HG03025 (cell line): ENCODE results near the gene CRTAC1.
"Not testable (repeated sequence)": the region's sequence is repeated elsewhere in the genome, so short reads cannot be mapped to it uniquely, and the experiment has no call there.

ENCODE experiments used
- ATAC-seq: cut with Tn5 transposase; IDR thresholded peaks from one replicate; pipeline ENCODE4 v1.9.1; 2021; ENCODE audit warnings: mild to moderate bottlenecking, moderate library complexity; ENCODE audit not compliant: unreplicated experiment, low FRiP score

The CRTAC1 gene

GRCh38 chr10:97849687-97850402, 180.6 kb downstream of the CRTAC1 start, which contains the start of gene GOLGA7B:
TSS of gene GOLGA7B (plus strand) at chr10:97849843. CDS start at chr10:97850304, 461 bp downstream.
- no peak for ATAC-seq

- no peak for ATAC-seq
These were observed 181.2 kb downstream of the CRTAC1 start for GRCh38 chr10:97849103-97849686.

- no peak for ATAC-seq
These were observed 185.7 kb downstream of the CRTAC1 start for GRCh38 chr10:97844678-97845077.

- ATAC-seq: not testable (repeated sequence)
These were observed 186.4 kb downstream of the CRTAC1 start for GRCh38 chr10:97843972-97844371.

- ATAC-seq: no peak
These were observed 187.1 kb downstream of the CRTAC1 start for GRCh38 chr10:97843281-97843671.

- no peak for ATAC-seq
These were observed 187.7 kb downstream of the CRTAC1 start for GRCh38 chr10:97842656-97843280.

- ATAC-seq: not testable (repeated sequence)
These were observed 188.3 kb downstream of the CRTAC1 start for GRCh38 chr10:97842114-97842513.

- ATAC-seq: not testable (repeated sequence)
These were observed 189.3 kb downstream of the CRTAC1 start for GRCh38 chr10:97841166-97841565.

- no peak for ATAC-seq
These were observed 192.3 kb downstream of the CRTAC1 start for GRCh38 chr10:97838091-97838490.

GRCh38 chr10:97836446-97836845, 194.0 kb downstream of the CRTAC1 start:
- no peak for ATAC-seq

- ATAC-seq: no peak
These were observed 199.2 kb downstream of the CRTAC1 start for GRCh38 chr10:97831259-97831658.

- no peak for ATAC-seq
These were observed 200.4 kb downstream of the CRTAC1 start for GRCh38 chr10:97830064-97830463.

- no peak for ATAC-seq
These were observed 201.7 kb downstream of the CRTAC1 start for GRCh38 chr10:97828721-97829120.

- ATAC-seq: no peak
These were observed 202.6 kb downstream of the CRTAC1 start for GRCh38 chr10:97827702-97828291.

GRCh38 chr10:97826892-97827291, 203.5 kb downstream of the CRTAC1 start:
- no peak for ATAC-seq

- ATAC-seq: no peak
These were observed 205.2 kb downstream of the CRTAC1 start for GRCh38 chr10:97825020-97825760.

GRCh38 chr10:97823734-97824133, 206.7 kb downstream of the CRTAC1 start:
- no peak for ATAC-seq

- ATAC-seq: no peak
These were observed 208.1 kb downstream of the CRTAC1 start for GRCh38 chr10:97822261-97822687.

GRCh38 chr10:97821308-97822038, 208.9 kb downstream of the CRTAC1 start:
- no peak for ATAC-seq
